Caco-2 (cell line): ENCODE data around the gene MYOM3. TPM values are rescaled to one million over a fixed set of nuclear protein-coding genes. Genes with fewer than 3 reads are reported as not detected.

ENCODE experiments used
- BruUV-seq: library from RNA; stranded (reverse); fragments of 400-500 nt; replicated peaks from 2 replicates; lab custom pipeline; 2021; lab: Mats Ljungman, UMichigan
- CTCF ChIA-PET: fragments of 300-600 bp; sonication (Branson Sonifier 250); formaldehyde crosslinking; loops from one replicate; lab custom pipeline; 2022; ENCODE audit warnings: antibody characterized with exemption; lab: Charles Lee
- POLR2A ChIA-PET: fragments of 300-600 bp; sonication (Branson Sonifier 250); formaldehyde crosslinking; loops from one replicate; lab custom pipeline; 2022; ENCODE audit warnings: antibody characterized with exemption; lab: Charles Lee
- DNase-seq, 2 experiments: peaks; one replicate each; pipeline versions ENCODE4 v3.0.0 to v3.0.0-alpha.2; 2020 to 2022
- H3K27me3 ChIP-seq: replicated peaks from 2 replicates; pipeline ENCODE4 v1.6.0; 2011; ENCODE audit warnings: low read length; ENCODE audit not compliant: control insufficient read depth, insufficient read depth
- H3K36me3 ChIP-seq: 2 replicates; pipeline ENCODE4 v1.5.1; 2011; ENCODE audit warnings: low read length; ENCODE audit not compliant: control insufficient read depth, insufficient read depth
- H3K4me1 ChIP-seq: fragments of 250-450 bp; sonication (Bioruptor Pico); 2 replicates; pipeline ENCODE4 v1.5.1; 2020; ENCODE audit warnings: mild to moderate bottlenecking
- H3K4me3 ChIP-seq: 2 replicates; pipeline ENCODE4 v1.5.1; 2011; ENCODE audit warnings: low read depth, mild to moderate bottlenecking, control low read depth, low read length
- H3K9me3 ChIP-seq: fragments of 250-450 bp; sonication (Bioruptor Pico); 2 replicates; pipeline ENCODE4 v1.5.1; 2020; ENCODE audit warnings: mild to moderate bottlenecking, moderate library complexity
- H3K27ac Mint-ChIP-seq: one replicate; pipeline ENCODE4 v1.8.0; 2022; ENCODE audit warnings: mixed read lengths; ENCODE audit not compliant: unreplicated experiment
- H3K27me3 Mint-ChIP-seq: one replicate; pipeline ENCODE4 v1.8.0; 2022; ENCODE audit warnings: mixed read lengths; ENCODE audit not compliant: insufficient read depth, unreplicated experiment
- H3K36me3 Mint-ChIP-seq: one replicate; pipeline ENCODE4 v1.8.0; 2022; ENCODE audit warnings: mild to moderate bottlenecking, mixed read lengths; ENCODE audit not compliant: insufficient read depth, unreplicated experiment
- H3K4me1 Mint-ChIP-seq: one replicate; pipeline ENCODE4 v1.8.0; 2022; ENCODE audit warnings: low read depth, mixed read lengths; ENCODE audit not compliant: unreplicated experiment
- H3K4me3 Mint-ChIP-seq: one replicate; pipeline ENCODE4 v1.8.0; 2022; ENCODE audit warnings: mild to moderate bottlenecking, moderate library complexity, mixed read lengths; ENCODE audit not compliant: unreplicated experiment
- H3K9me3 Mint-ChIP-seq: one replicate; pipeline ENCODE4 v1.8.0; 2022; ENCODE audit warnings: mixed read lengths; ENCODE audit not compliant: unreplicated experiment
- intact Hi-C: fragments of 100-400 bp; cut with micrococcal nuclease; formaldehyde crosslinking; loops from one replicate; pipeline ENCODE4 v1.10.0; 2022; ENCODE audit not compliant: unreplicated experiment
- total RNA-seq: library from RNA; stranded (reverse); gene quantifications from 2 replicates; pipeline ENCODE4 v1.2.3, GENCODE V29; 2022
- TF ChIP-seq, protein P1 (sequence below), 2 experiments: fragments of 200-600 bp in 1 of 2; IDR thresholded peaks; 1 replicate in 1 of 2; 2 replicates in 1 of 2; pipeline versions ENCODE4 v1.5.1 to v1.8.0; 2011 to 2022; ENCODE audit warnings: antibody characterized with exemption in 1 of 2, control low read depth in 1 of 2, inconsistent platforms in 1 of 2, low read depth in 1 of 2, low read length in 1 of 2, mild to moderate bottlenecking in 1 of 2, moderate library complexity in 1 of 2; ENCODE audit not compliant: insufficient read depth in 1 of 2, severe bottlenecking in 1 of 2, unreplicated experiment in 1 of 2

MYOM3 gene
- total RNA-seq, 1 experiment from 2014 or later = not detected

DNA sequence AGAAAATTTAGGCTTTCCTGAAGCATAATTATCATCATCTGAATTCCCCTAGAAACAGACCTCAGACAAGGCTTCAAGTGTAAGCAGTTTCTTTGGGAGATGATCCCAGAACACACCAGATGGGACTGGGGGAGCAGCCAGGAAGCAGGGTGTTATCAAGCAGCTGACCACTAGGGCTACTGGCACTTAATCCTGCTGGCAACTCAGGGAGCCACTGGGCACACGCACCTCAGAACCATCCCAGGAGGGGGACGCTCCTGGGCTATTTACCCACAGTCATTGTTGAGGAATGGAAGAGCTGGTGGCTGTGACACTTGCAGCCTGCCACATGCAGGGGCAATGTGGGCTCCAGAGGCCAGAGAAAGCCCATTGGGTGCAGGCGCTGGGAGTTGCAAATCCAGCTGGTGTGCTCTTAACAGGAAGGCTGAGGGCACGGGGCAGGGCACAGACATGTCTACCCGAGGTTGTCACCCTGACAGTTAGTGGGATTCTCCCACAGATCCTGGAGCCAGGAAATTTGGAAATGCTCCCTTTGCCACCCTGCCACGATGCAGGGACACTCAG, 46.1 kb upstream of the MYOM3 start:
- intact Hi-C loops = no loop called here
- Mint-ChIP-seq H3K27ac (no peak overlapping the region), H3K4me3 (no peak overlapping the region), H3K9me3 (no peaks in the 10 kb centered on the region), H3K36me3 (peaks cover 15% of the 10 kb centered on the region), H3K27me3 (no peaks in the 10 kb centered on the region), H3K4me1 (no peaks in the 10 kb centered on the region)
- POLR2A ChIA-PET = no interaction called here
- TF ChIP-seq, protein P1, sequence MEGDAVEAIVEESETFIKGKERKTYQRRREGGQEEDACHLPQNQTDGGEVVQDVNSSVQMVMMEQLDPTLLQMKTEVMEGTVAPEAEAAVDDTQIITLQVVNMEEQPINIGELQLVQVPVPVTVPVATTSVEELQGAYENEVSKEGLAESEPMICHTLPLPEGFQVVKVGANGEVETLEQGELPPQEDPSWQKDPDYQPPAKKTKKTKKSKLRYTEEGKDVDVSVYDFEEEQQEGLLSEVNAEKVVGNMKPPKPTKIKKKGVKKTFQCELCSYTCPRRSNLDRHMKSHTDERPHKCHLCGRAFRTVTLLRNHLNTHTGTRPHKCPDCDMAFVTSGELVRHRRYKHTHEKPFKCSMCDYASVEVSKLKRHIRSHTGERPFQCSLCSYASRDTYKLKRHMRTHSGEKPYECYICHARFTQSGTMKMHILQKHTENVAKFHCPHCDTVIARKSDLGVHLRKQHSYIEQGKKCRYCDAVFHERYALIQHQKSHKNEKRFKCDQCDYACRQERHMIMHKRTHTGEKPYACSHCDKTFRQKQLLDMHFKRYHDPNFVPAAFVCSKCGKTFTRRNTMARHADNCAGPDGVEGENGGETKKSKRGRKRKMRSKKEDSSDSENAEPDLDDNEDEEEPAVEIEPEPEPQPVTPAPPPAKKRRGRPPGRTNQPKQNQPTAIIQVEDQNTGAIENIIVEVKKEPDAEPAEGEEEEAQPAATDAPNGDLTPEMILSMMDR (IDR thresholded peaks at IDR 0.05; ENCODE audit: insufficient read depth in 1 of 2, low read depth in 1 of 2, low read length in 1 of 2, severe bottlenecking in 1 of 2, unreplicated experiment in 1 of 2) = peak in 1 of 2 experiments; percentile 20
- no peak overlapping the region for H3K4me3 ChIP-seq
- DNase-seq = no peak
- CTCF ChIA-PET = no interaction called here
- no peaks in the 10 kb centered on the region for H3K4me1 ChIP-seq
- H3K9me3 ChIP-seq = no peaks in the 10 kb centered on the region
- H3K27me3 ChIP-seq = no peaks in the 10 kb centered on the region
- H3K36me3 ChIP-seq = no peaks in the 10 kb centered on the region
- no TSS peak for BruUV-seq

DNA sequence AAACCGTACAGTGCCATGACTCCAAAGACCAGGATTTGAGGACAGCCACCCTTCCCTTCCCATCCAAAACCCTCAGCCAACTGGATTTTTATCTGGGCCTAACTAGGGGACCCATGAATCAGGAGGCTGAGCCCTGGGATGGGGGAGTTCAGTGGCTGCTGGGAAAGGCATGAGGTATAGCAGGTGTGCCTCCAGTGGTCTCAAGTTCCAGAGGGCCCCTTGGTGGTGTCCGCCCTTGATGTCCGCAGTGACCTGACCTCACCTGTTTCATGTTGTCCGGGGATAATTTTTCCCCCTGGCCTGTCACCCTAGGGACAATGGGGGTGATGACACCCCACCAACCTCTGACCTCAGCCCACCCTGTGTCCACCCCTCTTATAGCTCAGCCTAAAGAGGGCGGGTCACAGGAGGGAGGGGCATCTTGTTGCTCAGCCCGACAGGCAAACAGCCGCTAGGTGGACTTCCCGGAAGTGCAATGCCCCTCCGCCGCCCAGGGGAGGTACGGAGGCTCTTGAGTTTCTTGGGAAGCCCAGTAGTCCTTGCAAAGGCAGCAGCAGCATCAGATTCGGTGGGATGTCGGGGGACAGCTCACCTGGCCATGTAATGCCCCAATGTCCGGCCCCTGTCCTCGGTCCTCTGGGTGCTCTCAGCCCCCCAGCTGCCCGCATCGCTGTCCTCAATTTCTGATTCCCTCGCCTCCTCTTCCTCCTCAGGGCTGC, 44.8 kb upstream of the MYOM3 start:
- intact Hi-C loops = no loop called here
- Histone ChIP-seq H3K4me3 (no peak overlapping the region), H3K36me3 (no peaks in the 10 kb centered on the region), H3K27me3 (no peaks in the 10 kb centered on the region), H3K4me1 (peaks cover 3% of the 10 kb centered on the region), H3K9me3 (no peaks in the 10 kb centered on the region)
- Mint-ChIP-seq H3K4me3 (no peak overlapping the region), H3K27me3 (no peaks in the 10 kb centered on the region), H3K4me1 (peaks cover under 1% of the 10 kb centered on the region), H3K36me3 (peaks cover 15% of the 10 kb centered on the region), H3K9me3 (no peaks in the 10 kb centered on the region), H3K27ac (no peak overlapping the region)
- no peak for DNase-seq
- TF ChIP-seq, protein P1 (IDR thresholded peaks at IDR 0.05; ENCODE audit: insufficient read depth in 1 of 2, low read depth in 1 of 2, low read length in 1 of 2, severe bottlenecking in 1 of 2, unreplicated experiment in 1 of 2) = no peak
- POLR2A ChIA-PET = no interaction called here
- CTCF ChIA-PET = no interaction called here
- no TSS peak for BruUV-seq

DNA sequence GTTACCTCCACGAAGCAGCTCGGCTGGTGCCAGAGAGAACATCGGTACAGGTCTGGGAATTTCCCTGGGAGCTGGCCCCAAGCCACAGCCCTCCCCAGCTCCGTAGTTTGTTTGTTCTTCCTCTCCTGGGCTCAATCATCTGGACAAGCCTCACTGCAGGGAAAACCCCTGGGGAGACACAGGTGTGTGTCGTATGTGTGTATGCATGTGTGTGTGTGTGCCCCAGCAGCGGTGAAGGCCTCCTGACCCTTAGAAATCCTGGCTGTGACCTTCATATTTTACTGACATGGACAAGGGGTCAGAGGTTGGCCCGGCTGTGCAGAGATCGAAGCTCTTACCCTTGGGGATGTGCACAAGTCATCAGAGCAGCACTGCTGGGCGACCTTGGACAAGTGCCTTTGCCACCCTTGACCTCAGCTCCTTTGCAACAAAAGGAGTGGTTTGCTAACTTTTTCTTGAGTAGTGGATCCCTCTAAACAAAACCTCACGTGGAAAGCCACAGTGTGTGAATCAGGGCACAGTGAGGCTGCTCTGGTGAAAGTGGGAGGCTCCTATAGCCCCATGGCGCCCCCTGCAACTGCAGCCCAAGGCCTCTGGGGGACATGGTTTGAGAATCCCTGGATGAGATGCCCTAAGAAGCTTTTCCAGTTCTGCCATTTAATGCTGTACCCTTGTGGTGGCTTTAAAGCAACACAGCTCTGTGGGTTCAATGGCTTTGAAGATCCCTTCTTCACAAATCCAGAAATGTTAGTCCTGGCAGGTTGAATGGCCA, 43.3 kb upstream of the MYOM3 start:
- no peaks in the 10 kb centered on the region for H3K9me3 ChIP-seq
- H3K4me1 ChIP-seq = peaks cover 6% of the 10 kb centered on the region
- peak in 1 of 2 experiments; percentile 36 for DNase-seq
- no peak overlapping the region for H3K4me3 ChIP-seq
- TF ChIP-seq, protein P1 (IDR thresholded peaks at IDR 0.05; ENCODE audit: insufficient read depth in 1 of 2, low read depth in 1 of 2, low read length in 1 of 2, severe bottlenecking in 1 of 2, unreplicated experiment in 1 of 2) = peak in 1 of 2 experiments; percentile 29
- Mint-ChIP-seq H3K27ac (no peak overlapping the region), H3K9me3 (no peaks in the 10 kb centered on the region), H3K4me3 (no peak overlapping the region), H3K4me1 (peaks cover 11% of the 10 kb centered on the region), H3K27me3 (no peaks in the 10 kb centered on the region), H3K36me3 (peaks cover 22% of the 10 kb centered on the region)
- POLR2A ChIA-PET = no interaction called here
- H3K36me3 ChIP-seq = no peaks in the 10 kb centered on the region
- BruUV-seq = no TSS peak
- H3K27me3 ChIP-seq = no peaks in the 10 kb centered on the region
- intact Hi-C loops = no loop called here
- CTCF ChIA-PET = interaction anchor here (0.6 kb wide), 2 partner anchors 362 to 812 kb away, joined by 3 to 4 read pairs; no protein-coding TSS in a partner anchor
